ENCODE results near the gene RANBP17.

Gene RANBP17

DNA sequence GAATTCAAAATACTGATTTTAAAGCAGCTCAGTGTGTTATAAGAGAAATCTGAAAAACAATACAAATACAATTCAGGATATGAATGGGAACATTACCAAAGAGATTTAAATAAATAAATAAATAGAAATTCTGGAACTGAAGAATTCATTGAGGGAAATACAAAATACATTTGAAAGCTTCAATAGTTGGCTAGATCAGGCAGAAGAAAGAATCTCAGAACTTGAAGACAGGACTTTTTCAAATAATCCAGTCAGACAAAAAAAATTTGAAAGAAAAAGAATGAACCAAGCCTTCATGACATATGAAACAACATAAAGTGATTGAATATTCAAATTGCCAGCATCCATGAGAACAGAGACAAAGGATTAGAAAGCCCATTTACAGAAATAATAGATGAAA lies 387.6 kb downstream of the RANBP17 start:
- no peak for DNase-seq (ENCODE audit: low read depth, low spot score)

DNA sequence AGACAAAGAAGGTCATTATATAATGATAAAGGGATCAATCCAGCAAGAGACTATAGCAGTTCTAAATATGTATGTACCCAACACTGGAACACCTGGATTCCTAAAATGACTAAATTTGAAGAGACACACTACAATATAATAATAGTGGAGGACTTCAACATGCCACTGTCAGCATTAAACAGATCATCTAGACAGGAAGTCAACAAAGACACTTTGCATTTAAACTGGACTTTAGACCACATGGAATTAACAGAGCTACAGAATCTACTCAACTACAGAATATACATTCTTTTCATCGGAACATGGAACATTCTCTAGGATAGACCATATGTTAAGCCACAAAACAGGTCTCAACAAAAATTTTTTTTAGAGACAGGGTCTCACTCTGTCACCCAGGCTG lies 388.9 kb downstream of the RANBP17 start:
- DNase-seq (ENCODE audit: low read depth, low spot score) = no peak

DNA sequence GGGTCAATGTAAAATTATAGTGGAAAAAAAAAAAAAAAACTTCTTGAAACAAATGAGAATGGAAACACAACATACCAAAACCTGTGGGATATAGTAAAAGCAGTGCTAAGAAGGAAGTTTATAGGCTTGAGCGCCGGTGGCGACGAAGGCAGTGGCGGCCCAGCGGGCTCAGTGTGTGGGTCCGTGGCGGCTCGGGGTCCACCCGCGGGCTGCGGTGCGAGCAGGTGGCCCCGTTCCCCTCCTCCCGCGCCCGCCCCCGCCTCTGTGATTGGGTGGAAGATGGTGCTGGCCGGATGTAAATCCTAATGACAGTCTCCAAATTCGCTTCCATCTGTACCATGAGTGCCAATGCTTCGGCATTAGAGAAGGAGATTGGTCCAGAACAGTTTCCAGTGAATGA lies 389.7 kb downstream of the RANBP17 start:
- DNase-seq (ENCODE audit: low read depth, low spot score) = no peak

DNA sequence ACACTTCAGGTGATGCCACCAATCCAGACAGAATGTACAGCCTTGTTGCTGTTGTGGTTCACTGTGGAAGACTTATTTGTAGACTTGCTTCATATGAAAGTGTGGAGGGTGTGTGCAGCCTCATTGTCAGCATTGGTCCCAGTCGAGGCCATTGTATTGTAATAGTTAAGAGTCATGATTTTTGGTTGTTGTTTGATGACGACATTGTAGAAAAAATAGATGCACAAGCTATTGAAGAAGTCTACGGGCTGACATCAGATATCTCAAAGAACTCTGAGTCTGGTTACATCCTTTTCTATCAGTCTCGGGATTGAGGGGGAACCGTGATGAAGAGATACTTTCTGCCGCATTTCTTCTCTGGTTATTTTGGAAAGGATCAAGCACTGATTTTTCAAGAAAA lies 390.9 kb downstream of the RANBP17 start:
- DNase-seq (ENCODE audit: low read depth, low spot score) = no peak

- no peak for DNase-seq (ENCODE audit: low read depth, low spot score)
Observed at GRCh38 chr5:171258737-171259415, 397.1 kb downstream of the RANBP17 start.

- DNase-seq (ENCODE audit: low read depth, low spot score) = no peak
Observed at GRCh38 chr5:171261361-171261760, 399.5 kb downstream of the RANBP17 start.

DNA sequence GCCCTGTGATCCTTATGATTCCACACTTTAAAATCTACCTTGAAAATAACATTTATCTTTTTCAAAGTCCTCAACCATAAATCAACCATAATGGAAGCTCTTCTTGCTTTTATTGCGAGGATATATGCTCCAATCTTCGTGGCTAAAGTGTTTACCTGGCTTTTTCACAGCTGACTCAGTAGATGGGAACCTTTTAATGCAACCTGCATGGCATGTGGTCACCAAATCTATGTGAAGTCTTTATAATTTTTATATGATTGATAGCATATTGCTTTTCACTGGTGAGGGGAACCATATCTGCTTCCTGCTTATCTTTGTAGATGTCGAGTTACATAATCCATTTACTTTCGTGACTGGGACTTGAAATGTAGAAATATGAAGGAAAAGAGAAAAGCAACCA lies 400.1 kb downstream of the RANBP17 start:
- DNase-seq (ENCODE audit: low read depth, low spot score) = no peak

DNA sequence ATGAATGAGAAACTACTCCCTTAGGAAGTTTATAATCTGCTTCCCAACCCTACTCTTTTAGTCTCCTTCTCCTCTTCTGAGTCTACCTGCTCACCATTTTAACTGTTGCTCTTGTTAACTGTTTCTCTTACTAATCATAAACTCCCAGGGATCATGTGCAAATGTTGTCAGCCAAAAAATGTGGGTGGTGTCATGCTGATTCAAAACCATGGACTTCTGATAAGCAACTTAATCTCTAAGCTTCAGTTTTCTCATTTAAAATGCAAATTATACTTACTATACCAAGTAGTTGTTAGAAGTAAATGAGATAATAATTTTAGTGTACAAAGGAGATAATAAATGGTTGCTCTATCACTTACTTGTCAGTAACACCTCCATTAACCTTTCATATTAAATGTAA lies 401.4 kb downstream of the RANBP17 start:
- DNase-seq (ENCODE audit: low read depth, low spot score) = no peak

DNA sequence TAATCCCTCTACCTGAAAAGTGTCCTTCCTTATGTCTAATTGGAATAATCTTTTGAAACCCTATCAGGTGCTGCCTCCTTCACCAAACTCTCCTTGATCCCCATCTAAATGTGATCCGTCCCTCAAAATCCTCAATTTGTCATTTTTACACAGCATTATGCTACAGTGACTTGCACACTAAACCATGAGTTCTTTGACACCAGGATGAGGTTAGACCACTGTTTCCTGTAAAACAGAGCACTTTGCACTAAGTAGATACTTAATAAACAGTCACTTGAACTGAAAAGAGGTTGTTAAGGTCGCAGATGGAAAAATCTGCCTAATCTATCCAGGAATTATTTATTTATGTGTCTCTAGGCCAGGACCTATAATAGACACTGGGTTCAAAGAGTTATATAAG lies 403.0 kb downstream of the RANBP17 start:
- no peak for DNase-seq (ENCODE audit: low read depth, low spot score)

DNA sequence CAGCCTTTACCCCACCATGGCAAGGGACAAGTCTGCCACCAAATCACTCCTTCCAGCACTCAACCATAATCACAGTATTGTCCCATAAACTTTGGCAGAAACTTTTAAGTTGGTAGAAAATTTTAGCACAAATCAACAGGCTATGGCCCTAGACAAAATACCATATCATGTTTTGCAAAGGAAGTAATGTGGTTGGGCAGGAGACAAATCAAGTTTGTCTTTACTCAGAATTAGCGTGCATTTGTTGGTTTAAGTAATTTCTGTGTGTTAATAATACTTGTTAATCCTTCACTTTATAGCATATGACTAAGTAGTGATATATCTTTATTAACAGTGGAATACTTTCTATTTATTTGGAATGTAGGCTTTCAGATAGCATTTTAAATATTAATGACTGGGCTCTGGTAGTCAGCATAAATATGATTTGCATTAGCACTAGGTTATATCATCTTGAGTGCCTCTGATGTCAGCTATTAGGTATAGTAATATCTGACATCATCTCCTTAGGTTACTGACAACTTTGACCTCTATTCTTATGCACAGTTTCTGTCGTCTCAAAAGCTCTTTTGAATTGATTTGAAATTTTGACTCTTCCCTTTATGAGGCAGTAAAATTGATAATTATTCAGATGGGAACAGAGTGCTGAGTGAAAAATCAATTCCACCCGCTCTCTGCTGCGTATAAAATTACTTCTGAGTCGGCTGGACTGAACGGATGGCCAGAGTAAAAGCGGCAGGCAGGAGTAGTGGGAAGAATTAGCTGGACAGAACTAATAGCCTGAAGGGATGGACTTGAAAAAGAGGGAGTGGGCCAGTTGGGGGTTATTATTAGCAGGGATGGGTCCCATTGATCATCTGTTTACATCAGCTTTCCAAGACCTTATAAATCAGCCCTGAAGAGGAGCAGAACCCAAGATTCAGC lies 407.1 kb downstream of the RANBP17 start:
- DNase-seq (ENCODE audit: low read depth, low spot score) = no peak

DNA sequence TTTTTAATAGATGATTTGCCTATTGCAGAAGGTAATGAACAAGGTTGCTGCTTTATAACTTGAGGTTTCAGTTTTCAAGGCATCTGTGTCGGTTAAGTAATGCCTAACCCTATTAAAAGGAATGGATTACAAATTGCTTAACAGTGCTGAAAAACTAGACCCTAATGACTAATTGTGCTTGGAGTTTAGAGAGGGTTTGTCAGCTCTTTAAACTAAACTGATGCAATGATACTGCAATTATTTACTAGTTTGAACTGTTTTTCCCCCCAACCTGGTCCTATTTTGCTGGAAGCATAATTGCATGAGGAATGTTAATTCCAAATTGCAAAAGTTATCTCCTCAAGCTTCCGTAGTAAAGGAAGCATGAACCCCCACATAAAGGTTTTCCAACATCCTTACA lies 407.9 kb downstream of the RANBP17 start:
- no peak for DNase-seq (ENCODE audit: low read depth, low spot score)

GRCh38 chr5:171270136-171270535 lies 408.3 kb downstream of the RANBP17 start:
- no peak for DNase-seq (ENCODE audit: low read depth, low spot score)

- DNase-seq (ENCODE audit: low read depth, low spot score) = no peak
Observed at GRCh38 chr5:171271798-171272197, 410.0 kb downstream of the RANBP17 start.

DNA sequence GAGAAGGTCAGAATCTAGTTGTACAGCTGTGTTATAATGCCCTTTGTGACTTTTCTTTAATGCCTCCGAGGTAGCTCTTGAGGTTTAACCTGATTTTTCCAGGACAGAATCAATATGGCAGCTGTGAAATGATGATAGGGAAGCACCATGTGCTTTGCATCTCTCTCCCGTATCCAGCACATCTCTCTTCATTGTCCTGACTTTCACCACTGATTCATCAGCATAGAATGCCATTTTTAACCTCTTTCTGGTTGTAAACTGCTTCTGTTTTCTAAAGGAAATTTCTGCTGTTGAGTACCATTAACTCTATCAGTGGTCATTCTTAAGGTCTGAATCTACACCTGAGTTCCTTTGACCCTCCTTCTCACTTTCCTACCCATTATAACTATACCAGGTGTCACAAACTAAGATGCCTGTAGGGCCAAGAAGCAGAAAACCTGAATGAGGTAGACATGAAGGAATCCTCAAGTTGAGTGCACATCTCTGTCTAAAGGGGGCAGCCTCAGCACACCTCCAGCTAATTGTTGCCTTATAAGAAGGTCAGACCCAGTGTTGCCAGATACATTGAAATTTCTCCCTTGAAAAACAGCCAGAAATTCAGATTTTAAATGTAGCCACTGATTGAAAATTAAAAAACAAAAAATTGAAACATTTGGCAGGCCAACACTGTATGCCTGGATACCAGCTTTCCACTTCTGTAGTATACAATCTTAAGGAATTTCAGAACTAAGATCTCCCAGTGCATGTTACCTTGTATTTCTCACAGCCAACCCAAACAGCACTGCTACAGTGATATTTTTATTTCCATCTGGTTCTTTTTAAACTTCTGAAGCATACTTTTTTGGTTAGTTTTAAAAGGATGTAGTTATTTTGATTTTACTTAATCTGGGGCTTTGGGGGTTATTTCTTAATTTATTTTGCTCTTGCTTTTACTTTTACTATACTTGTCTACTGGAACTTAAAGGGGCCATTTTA lies 411.5 kb downstream of the RANBP17 start:
- DNase-seq (ENCODE audit: low read depth, low spot score) = no peak

DNA sequence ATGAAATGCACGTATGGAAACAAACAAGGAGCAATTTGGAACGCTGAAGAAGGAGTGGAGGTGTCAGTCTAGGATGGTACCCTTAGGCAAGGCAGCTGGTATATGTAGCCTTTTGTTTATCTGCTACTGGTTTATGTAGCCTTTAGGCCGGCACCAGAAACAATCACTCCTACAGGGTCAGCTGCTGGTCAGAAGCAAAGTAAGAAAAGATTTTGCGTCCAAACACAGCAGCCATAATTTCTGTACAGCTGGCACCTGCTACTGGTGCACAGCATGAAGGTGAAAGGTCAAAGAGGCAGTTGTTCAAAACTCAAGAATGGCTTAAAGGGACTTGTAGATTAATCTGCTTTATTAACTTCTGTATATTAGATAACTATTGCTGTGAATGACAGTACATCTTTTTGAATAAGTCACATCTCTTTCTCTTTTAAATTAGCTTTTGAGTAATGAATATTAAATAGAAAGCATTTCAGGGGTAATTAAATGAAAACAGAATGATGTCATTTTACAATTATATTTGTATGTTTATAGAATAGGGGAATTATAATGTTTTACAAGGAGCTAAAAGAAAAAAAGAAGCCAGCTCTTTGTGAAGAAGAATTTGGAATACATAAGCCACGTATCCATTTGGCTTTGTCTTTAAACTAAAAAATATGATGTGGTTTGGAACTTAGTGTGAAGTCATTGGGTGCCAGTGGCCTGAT lies 414.2 kb downstream of the RANBP17 start:
- DNase-seq (ENCODE audit: low read depth, low spot score) = no peak

DNA sequence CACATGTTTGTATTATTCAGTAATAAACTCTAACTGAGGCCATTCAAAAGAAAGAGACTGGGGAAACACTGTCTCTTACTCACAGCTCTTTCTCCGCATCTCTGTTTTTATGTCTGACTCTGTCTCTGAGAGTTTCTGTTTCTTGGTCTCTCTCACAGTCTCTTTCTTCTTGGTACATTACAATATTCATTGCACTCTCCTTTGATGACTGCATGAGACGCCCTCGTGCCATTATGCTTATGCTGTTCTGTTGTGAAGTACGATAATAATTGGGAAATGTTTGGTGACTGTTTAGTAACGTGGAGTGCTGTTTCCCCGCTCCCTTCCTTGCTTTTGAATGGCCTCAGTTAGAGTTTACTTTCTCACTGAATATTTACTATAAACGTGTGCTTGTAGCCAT lies 421.9 kb downstream of the RANBP17 start:
- no peak for DNase-seq (ENCODE audit: low read depth, low spot score)

- no peak for DNase-seq (ENCODE audit: low read depth, low spot score)
Observed at GRCh38 chr5:171285465-171285864, 423.6 kb downstream of the RANBP17 start.

DNA sequence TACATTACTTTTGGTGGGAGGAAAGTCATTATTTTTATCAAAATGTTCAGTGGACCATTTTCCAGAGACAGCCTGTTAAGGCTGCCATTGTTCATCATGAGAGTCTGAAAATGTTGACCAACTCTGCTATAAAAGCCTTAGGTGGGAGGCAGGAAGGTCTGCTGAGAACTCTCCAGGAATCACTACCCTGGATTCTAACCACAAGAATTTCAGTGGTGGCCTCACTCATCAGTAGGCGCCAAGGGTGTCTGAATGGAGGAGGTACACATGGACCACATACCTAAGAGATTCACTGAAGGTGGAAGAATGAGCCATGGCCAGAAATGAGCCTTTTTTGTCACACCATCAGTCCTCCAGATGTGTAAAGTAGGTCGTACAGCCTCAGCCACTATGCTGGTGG lies 426.2 kb downstream of the RANBP17 start:
- DNase-seq (ENCODE audit: low read depth, low spot score) = no peak

DNA sequence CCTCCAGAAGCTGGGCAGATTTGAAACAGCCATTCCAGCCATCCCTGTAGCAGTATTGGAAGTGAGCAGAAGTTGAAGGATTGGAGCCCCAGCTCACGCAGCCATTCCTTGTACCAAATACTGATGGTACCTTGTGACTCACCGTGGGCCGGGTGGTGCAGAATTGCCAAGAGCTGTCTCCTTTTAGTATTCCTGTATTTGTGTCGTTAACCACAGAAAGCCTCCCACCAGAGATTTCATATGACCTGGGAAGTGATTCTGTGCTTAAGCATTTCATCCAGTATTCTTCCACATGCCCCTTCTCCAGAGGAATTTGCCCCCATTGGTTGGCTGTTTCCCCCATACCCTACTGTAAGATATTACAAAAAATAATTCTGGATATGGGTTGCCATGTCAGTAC lies 429.6 kb downstream of the RANBP17 start:
- no peak for DNase-seq (ENCODE audit: low read depth, low spot score)

DNA sequence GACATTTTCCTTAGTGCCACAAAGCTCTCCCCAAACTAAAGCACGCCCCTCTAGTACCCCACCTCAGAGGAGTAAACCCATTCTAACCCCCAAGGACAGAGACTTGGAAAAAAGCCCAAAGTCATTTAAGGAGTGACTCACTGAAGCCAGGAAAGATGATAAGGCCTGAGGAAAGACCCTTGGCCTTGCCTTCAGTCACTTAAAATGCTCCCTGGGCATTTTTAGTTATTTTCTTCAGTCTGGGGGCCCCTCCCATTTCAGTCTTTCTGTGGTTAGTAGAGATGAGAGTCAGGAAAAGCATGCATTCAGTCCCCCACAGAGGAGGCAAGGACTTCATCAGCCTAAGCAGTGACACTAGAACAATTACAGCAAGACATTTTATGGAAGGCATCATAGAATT lies 433.5 kb downstream of the RANBP17 start:
- no peak for DNase-seq (ENCODE audit: low read depth, low spot score)

- no peak for DNase-seq (ENCODE audit: low read depth, low spot score)
Observed at GRCh38 chr5:171295801-171296200, 434.0 kb downstream of the RANBP17 start.

Data from smooth muscle cell of the brain vasculature (primary cell).